Muscle of leg (tissue), 11 donors: ENCODE data around the gene FGF18. TPM values are rescaled to one million over a fixed set of nuclear protein-coding genes. Genes with fewer than 3 reads are reported as not detected.

Experiments used
- DNase-seq: peaks from one replicate; pipeline ENCODE4 v3.0.0; 2013
- H3K27ac ChIP-seq: one replicate; pipeline ENCODE4 v1.5.1; 2013; ENCODE audit warnings: mild to moderate bottlenecking, low read length, control low read depth
- H3K27me3 ChIP-seq: one replicate; pipeline ENCODE4 v1.6.1; 2013; ENCODE audit warnings: low read length; ENCODE audit not compliant: control insufficient read depth, insufficient read depth
- H3K36me3 ChIP-seq: one replicate; pipeline ENCODE4 v1.6.1; 2013; ENCODE audit warnings: low read length; ENCODE audit not compliant: control insufficient read depth, insufficient read depth
- H3K4me1 ChIP-seq: one replicate; pipeline ENCODE4 v1.6.1; 2013; ENCODE audit warnings: low read length; ENCODE audit not compliant: control insufficient read depth, insufficient read depth
- H3K4me3 ChIP-seq: one replicate; pipeline ENCODE4 v1.5.1; 2013; ENCODE audit warnings: low read length, control low read depth
- H3K9me3 ChIP-seq: replicated peaks from 2 replicates; pipeline ENCODE4 v1.6.1; 2013; ENCODE audit warnings: low read depth, low read length; ENCODE audit not compliant: control insufficient read depth
- WGBS: methylation state at CpG from one replicate; pipeline ENCODE4 v1.1.5; 2013; ENCODE audit warnings: missing lambda C conversion rate; ENCODE audit not compliant: insufficient coverage; 5-methylcytosine and 5-hydroxymethylcytosine counted together
- polyA plus RNA-seq, 8 donors: library from polyadenylated mRNA; unstranded; fragments of 120-200 nt; gene quantifications; one replicate each; pipeline versions ENCODE4 v1.2.1 to v1.2.3, GENCODE V29; 2013; ENCODE audit warnings: inconsistent platforms in 1 of 8, low replicate concordance in 1 of 8; ENCODE audit not compliant: insufficient read length in 8 of 8, insufficient read depth in 1 of 8
- total RNA-seq: library from RNA; stranded (reverse); fragments of 120-200 nt; gene quantifications from one replicate; pipeline ENCODE4 v1.2.4, GENCODE V29; 2013

Gene FGF18
- total and polyA plus RNA-seq, 9 donors: 12.6 to 27.8 (median 20.9) TPM

GRCh38 chr5:171451421-171451820, 32.0 kb downstream of the FGF18 start:
- no peaks in the 10 kb centered on the region for H3K9me3 ChIP-seq
- peaks cover 13% of the 10 kb centered on the region for H3K4me1 ChIP-seq
- H3K36me3 ChIP-seq: peaks cover 18% of the 10 kb centered on the region
- DNase-seq: no peak
- H3K4me3 ChIP-seq: no peak overlapping the region
- 78% methylated on average over 16 of the region's 17 CpGs for WGBS
- H3K27ac ChIP-seq: peak overlapping the region; percentile 20
- H3K27me3 ChIP-seq: peaks cover 11% of the 10 kb centered on the region

- Histone ChIP-seq H3K27me3 (peaks cover 11% of the 10 kb centered on the region), H3K27ac (no peak overlapping the region), H3K4me1 (peaks cover 11% of the 10 kb centered on the region), H3K9me3 (no peaks in the 10 kb centered on the region), H3K4me3 (no peak overlapping the region), H3K36me3 (peaks cover 30% of the 10 kb centered on the region)
- 72% methylated on average over 4 of the region's 11 CpGs for WGBS
- no peak for DNase-seq
Observed at GRCh38 chr5:171453056-171453725, 33.7 kb downstream of the FGF18 start.

- H3K4me3 ChIP-seq: no peak overlapping the region
- H3K36me3 ChIP-seq: peaks cover 29% of the 10 kb centered on the region
- 89% methylated on average over 2 of the region's 2 CpGs for WGBS
- no peaks in the 10 kb centered on the region for H3K9me3 ChIP-seq
- peaks cover 11% of the 10 kb centered on the region for H3K4me1 ChIP-seq
- no peak for DNase-seq
- no peak overlapping the region for H3K27ac ChIP-seq
- H3K27me3 ChIP-seq: peaks cover 14% of the 10 kb centered on the region
Observed at GRCh38 chr5:171453988-171454387, 34.5 kb downstream of the FGF18 start.

- WGBS: 58% methylated on average over 4 of the region's 10 CpGs
- H3K4me1 ChIP-seq: peaks cover 11% of the 10 kb centered on the region
- no peak overlapping the region for H3K4me3 ChIP-seq
- peaks cover 14% of the 10 kb centered on the region for H3K27me3 ChIP-seq
- no peaks in the 10 kb centered on the region for H3K9me3 ChIP-seq
- no peak overlapping the region for H3K27ac ChIP-seq
- peaks cover 27% of the 10 kb centered on the region for H3K36me3 ChIP-seq
- DNase-seq: peak; percentile 68
Observed at GRCh38 chr5:171454549-171454948, 35.1 kb downstream of the FGF18 start.

- Histone ChIP-seq H3K4me3 (no peak overlapping the region), H3K27ac (no peak overlapping the region), H3K9me3 (no peaks in the 10 kb centered on the region), H3K4me1 (peaks cover 4% of the 10 kb centered on the region), H3K27me3 (peaks cover 19% of the 10 kb centered on the region), H3K36me3 (peaks cover 27% of the 10 kb centered on the region)
- DNase-seq: no peak
- WGBS: 65% methylated on average over 2 of the region's 2 CpGs
Observed at GRCh38 chr5:171455522-171455921, 36.1 kb downstream of the FGF18 start.

- 88% methylated on average over 18 of the region's 25 CpGs for whole genome bisulfite sequencing
- Histone ChIP-seq H3K27ac (no peak overlapping the region), H3K4me3 (no peak overlapping the region), H3K27me3 (peaks cover 14% of the 10 kb centered on the region), H3K4me1 (no peaks in the 10 kb centered on the region), H3K36me3 (peaks cover 19% of the 10 kb centered on the region), H3K9me3 (no peaks in the 10 kb centered on the region)
- no peak for DNase-seq
Observed at GRCh38 chr5:171457208-171457981, 37.9 kb downstream of the FGF18 start.

GRCh38 chr5:171459839-171460238, 40.4 kb downstream of the FGF18 start:
- H3K4me3 ChIP-seq: no peak overlapping the region
- no peak overlapping the region for H3K27ac ChIP-seq
- H3K36me3 ChIP-seq: peaks cover 19% of the 10 kb centered on the region
- H3K4me1 ChIP-seq: no peaks in the 10 kb centered on the region
- no peaks in the 10 kb centered on the region for H3K9me3 ChIP-seq
- WGBS: 69% methylated on average over 4 of the region's 6 CpGs
- no peak for DNase-seq
- peaks cover 14% of the 10 kb centered on the region for H3K27me3 ChIP-seq

- no peak for DNase-seq
- Histone ChIP-seq H3K4me3 (no peak overlapping the region), H3K4me1 (no peaks in the 10 kb centered on the region), H3K36me3 (peaks cover 5% of the 10 kb centered on the region), H3K27me3 (peaks cover 13% of the 10 kb centered on the region), H3K9me3 (no peaks in the 10 kb centered on the region), H3K27ac (no peak overlapping the region)
- 32% methylated on average over 6 of the region's 15 CpGs for WGBS
Observed at GRCh38 chr5:171462136-171462927, 42.9 kb downstream of the FGF18 start.

- no peak for DNase-seq
- Histone ChIP-seq H3K9me3 (no peaks in the 10 kb centered on the region), H3K4me1 (no peaks in the 10 kb centered on the region), H3K27me3 (peaks cover 13% of the 10 kb centered on the region), H3K36me3 (no peaks in the 10 kb centered on the region), H3K27ac (no peak overlapping the region), H3K4me3 (no peak overlapping the region)
- 92% methylated on average over 4 of the region's 11 CpGs for WGBS
Observed at GRCh38 chr5:171462928-171463861, 43.7 kb downstream of the FGF18 start.
